CD4-positive, alpha-beta T cell (primary cell): Measurements from ENCODE around the gene OR2H2. TPM values are rescaled to one million over a fixed set of nuclear protein-coding genes. Genes with fewer than 3 reads are reported as not detected.

Source experiments
- ATAC-seq: fragments of 200-7000 bp; cut with Tn5 transposase; one replicate; pipeline ENCODE4 v1.10.0; 2022; ENCODE audit warnings: mild to moderate bottlenecking; ENCODE audit not compliant: poor library complexity
- CTCF ChIA-PET: fragments of 350-600 bp; sonication (Branson Sonifier 250); formaldehyde crosslinking; loops from one replicate; lab custom pipeline; 2021; ENCODE audit warnings: antibody characterized with exemption, inconsistent platforms; lab: Charles Lee
- POLR2A ChIA-PET: fragments of 350-600 bp; sonication (Branson Sonifier 250); formaldehyde crosslinking; loops from one replicate; lab custom pipeline; 2021; ENCODE audit warnings: antibody characterized with exemption, inconsistent platforms; lab: Charles Lee
- DNase-seq, 14 experiments: peaks; one replicate each; pipeline ENCODE4 v3.0.0-alpha.2; 2013 to 2020; ENCODE audit warnings: mixed read lengths in 2 of 14
- H3K27ac ChIP-seq, 2 donors: one replicate each; pipeline versions ENCODE4 v1.5.1 to v1.7.0; 2013; ENCODE audit warnings: low read length in 2 of 2, low read depth in 1 of 2, mild to moderate bottlenecking in 1 of 2
- H3K27me3 ChIP-seq, 2 experiments: 1 replicate in 1 of 2; 2 replicates in 1 of 2; pipeline versions ENCODE4 v1.6.1 to v1.7.0; 2013; ENCODE audit warnings: low read length in 2 of 2, control low read depth in 1 of 2, mild to moderate bottlenecking in 1 of 2, moderate library complexity in 1 of 2; ENCODE audit not compliant: insufficient read depth in 2 of 2, control insufficient read depth in 1 of 2
- H3K36me3 ChIP-seq: one replicate; pipeline ENCODE4 v1.6.1; 2013; ENCODE audit warnings: low read length, control low read depth; ENCODE audit not compliant: insufficient read depth
- H3K4me1 ChIP-seq: one replicate; pipeline ENCODE4 v1.6.1; 2013; ENCODE audit warnings: low read length, control low read depth; ENCODE audit not compliant: insufficient read depth
- H3K4me3 ChIP-seq: one replicate; pipeline ENCODE4 v1.5.1; 2013; ENCODE audit warnings: mild to moderate bottlenecking, low read length, moderate library complexity
- H3K9me3 ChIP-seq, 2 experiments: 1 replicate in 1 of 2; 2 replicates in 1 of 2; pipeline versions ENCODE4 v1.6.1 to v1.7.0; 2013; ENCODE audit warnings: low read length in 2 of 2, mild to moderate bottlenecking in 2 of 2, control low read depth in 1 of 2, moderate library complexity in 1 of 2; ENCODE audit not compliant: control insufficient read depth in 1 of 2, insufficient read depth in 1 of 2
- H3K27ac Mint-ChIP-seq: one replicate; pipeline ENCODE4 v1.8.0; 2020; ENCODE audit warnings: mixed read lengths
- H3K27me3 Mint-ChIP-seq: one replicate; pipeline ENCODE4 v1.8.0; 2021; ENCODE audit warnings: mixed read lengths
- H3K36me3 Mint-ChIP-seq: one replicate; pipeline ENCODE4 v1.8.0; 2021; ENCODE audit warnings: low read depth, mixed read lengths
- H3K4me1 Mint-ChIP-seq: one replicate; pipeline ENCODE4 v1.8.0; 2021; ENCODE audit warnings: low read depth, mixed read lengths
- H3K4me3 Mint-ChIP-seq: one replicate; pipeline ENCODE4 v1.8.0; 2020; ENCODE audit warnings: mild to moderate bottlenecking, mixed read lengths
- H3K9me3 Mint-ChIP-seq: one replicate; pipeline ENCODE4 v1.8.0; 2020; ENCODE audit warnings: mixed read lengths
- CTCF ChIP-seq: fragments of 200-600 bp; IDR thresholded peaks from one replicate; pipeline ENCODE4 v1.8.0; 2022; ENCODE audit warnings: antibody characterized with exemption, mild to moderate bottlenecking
- intact Hi-C, 2 experiments: fragments of 100-400 bp; cut with DNase I in 1 of 2; cut with micrococcal nuclease in 1 of 2; formaldehyde crosslinking; loops; one replicate each; pipeline versions ENCODE4 v1.15.1 to v1.9.0; 2023 to 2025; cut with DNase I, micrococcal nuclease
- total RNA-seq, 174 experiments: library from RNA in 2 of 174; stranded (reverse) in 2 of 174; gene quantifications; one replicate each; pipeline ENCODE4 v1.2.3 and lab custom pipeline; 2021 to 2026

Gene OR2H2
- total RNA-seq, 2 experiments from 2014 or later: not detected

- Histone ChIP-seq H3K27me3 (peaks cover 3 to 7% of the 10 kb centered on the region in 2 experiments), H3K4me1 (no peaks in the 10 kb centered on the region), H3K27ac (no peak overlapping the region), H3K36me3 (no peaks in the 10 kb centered on the region), H3K4me3 (no peak overlapping the region), H3K9me3 (no peaks in the 10 kb centered on the region)
- TF ChIP-seq CTCF: no peak
- H3K36me3 Mint-ChIP-seq: no peaks in the 10 kb centered on the region
- POLR2A ChIA-PET: no interaction called here
- ATAC-seq (no peak), DNase-seq (no peak)
- intact Hi-C loops: no loop called here
- H3K9me3 Mint-ChIP-seq: no peaks in the 10 kb centered on the region
- no peak overlapping the region for H3K27ac Mint-ChIP-seq
- CTCF ChIA-PET: no interaction called here
- no peak overlapping the region for H3K4me3 Mint-ChIP-seq
- H3K27me3 Mint-ChIP-seq: peaks cover 7% of the 10 kb centered on the region
- no peaks in the 10 kb centered on the region for H3K4me1 Mint-ChIP-seq
Observed at GRCh38 chr6:29593199-29593855, 8.4 kb downstream of the OR2H2 start.

DNA sequence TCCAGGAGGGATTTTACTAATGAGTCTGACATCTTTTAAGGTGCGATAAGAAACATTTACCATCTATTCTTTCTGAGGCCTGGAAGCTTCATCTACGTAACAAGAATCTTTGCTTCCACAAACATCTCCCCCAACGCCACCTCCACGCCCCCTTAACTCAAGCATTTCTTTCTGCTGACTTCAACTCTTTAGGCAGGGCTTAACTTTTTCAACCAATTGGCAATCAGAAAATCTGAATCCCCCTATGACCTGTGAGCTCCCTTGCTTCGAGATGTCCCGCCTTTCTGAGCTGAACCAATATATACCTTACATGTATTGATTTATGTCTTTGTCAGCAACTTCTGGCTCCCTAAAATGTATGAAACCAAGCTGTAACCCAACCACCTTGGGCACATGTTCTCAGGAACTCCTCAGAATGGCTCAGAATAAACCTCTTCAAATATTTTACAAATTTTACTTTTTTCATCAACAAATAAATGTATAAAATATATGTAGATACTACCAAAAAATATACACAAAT, 11.5 kb downstream of the OR2H2 start:
- H3K36me3 Mint-ChIP-seq: no peaks in the 10 kb centered on the region
- Histone ChIP-seq H3K27ac (no peak overlapping the region), H3K27me3 (peaks cover 3% of the 10 kb centered on the region in 2 experiments), H3K9me3 (no peaks in the 10 kb centered on the region), H3K36me3 (no peaks in the 10 kb centered on the region), H3K4me3 (no peak overlapping the region), H3K4me1 (no peaks in the 10 kb centered on the region)
- H3K9me3 Mint-ChIP-seq: no peaks in the 10 kb centered on the region
- POLR2A ChIA-PET: no interaction called here
- H3K4me3 Mint-ChIP-seq: no peak overlapping the region
- no peaks in the 10 kb centered on the region for H3K4me1 Mint-ChIP-seq
- no peaks in the 10 kb centered on the region for H3K27me3 Mint-ChIP-seq
- CTCF ChIA-PET: no interaction called here
- H3K27ac Mint-ChIP-seq: no peak overlapping the region
- intact Hi-C loops: no loop called here
- no peak for DNase-seq
- TF ChIP-seq CTCF: no peak
- no peak for ATAC-seq

- peaks cover 2% of the 10 kb centered on the region for H3K36me3 ChIP-seq
- POLR2A ChIA-PET: no interaction called here
- Mint-ChIP-seq H3K36me3 (no peaks in the 10 kb centered on the region), H3K4me1 (no peaks in the 10 kb centered on the region), H3K9me3 (no peaks in the 10 kb centered on the region), H3K27ac (no peak overlapping the region), H3K27me3 (no peaks in the 10 kb centered on the region), H3K4me3 (no peak overlapping the region)
- no peaks in the 10 kb centered on the region for H3K27me3 ChIP-seq
- TF ChIP-seq CTCF: no peak
- no peak for ATAC-seq
- no peaks in the 10 kb centered on the region for H3K4me1 ChIP-seq
- no peak for DNase-seq
- no peak overlapping the region for H3K27ac ChIP-seq
- CTCF ChIA-PET: no interaction called here
- H3K4me3 ChIP-seq: no peak overlapping the region
- H3K9me3 ChIP-seq: no peaks in the 10 kb centered on the region
- intact Hi-C loops: no loop called here
Observed at GRCh38 chr6:29597184-29597583, 12.3 kb downstream of the OR2H2 start.
